OCI-LY1 (cell line): ENCODE measurements around the gene STRN4.

Source experiments
- CTCF ChIP-seq: fragments of 200-600 bp; sonication (generic), shearing (Covaris generic); IDR thresholded peaks from 2 replicates; pipeline ENCODE4 v1.5.1; 2017; ENCODE audit warnings: mild to moderate bottlenecking, antibody characterized with exemption, low read length, moderate library complexity, mixed read lengths
- EZH2 ChIP-seq: fragments of 200-600 bp; sonication (generic), shearing (Covaris generic); IDR thresholded peaks from 2 replicates; pipeline ENCODE4 v1.8.0; 2017; ENCODE audit warnings: borderline replicate concordance, mixed run types, mild to moderate bottlenecking, antibody characterized with exemption, low read length, moderate library complexity, mixed read lengths

GRCh38 chr19:46760363-46760762, 14.1 kb upstream of the STRN4 start:
- no peak for TF ChIP-seq CTCF
- TF ChIP-seq EZH2, result no peak
